Keratinocyte (primary cell): ENCODE results near the gene BATF. TPM values are rescaled to one million over a fixed set of nuclear protein-coding genes. Genes with fewer than 3 reads are reported as not detected.

ENCODE experiments used
- DNase-seq: peaks from one replicate; pipeline ENCODE4 v3.0.0-alpha.2; 2011; ENCODE audit warnings: low read depth, missing footprints, low spot score
- FAIRE-seq: peaks from 2 replicates; lab custom pipeline; 2011; peaks lifted over from hg19 to GRCh38; lab: Jason Lieb, UNC
- H2AFZ ChIP-seq: 2 replicates; pipeline ENCODE4 v1.6.0; 2012; ENCODE audit warnings: low read length, control low read depth, inconsistent platforms; ENCODE audit not compliant: control insufficient read depth
- H3K27ac ChIP-seq: 2 replicates; pipeline ENCODE4 v1.5.1; 2011; ENCODE audit warnings: low read length; ENCODE audit not compliant: control insufficient read depth, insufficient read depth
- H3K27me3 ChIP-seq: 3 replicates; pipeline ENCODE4 v1.6.0; 2011; ENCODE audit warnings: low read length; ENCODE audit not compliant: control insufficient read depth, insufficient read depth; ENCODE audit errors: extremely low read depth
- H3K36me3 ChIP-seq, 2 experiments: 2 replicates in 1 of 2; 3 replicates in 1 of 2; pipeline ENCODE4 v1.5.1; 2011; ENCODE audit warnings: low read length in 2 of 2, mild to moderate bottlenecking in 1 of 2; ENCODE audit not compliant: control insufficient read depth in 2 of 2, insufficient read depth in 2 of 2; ENCODE audit errors: extremely low read depth in 1 of 2
- H3K4me1 ChIP-seq: 3 replicates; pipeline ENCODE4 v1.5.1; 2011; ENCODE audit warnings: low read length; ENCODE audit not compliant: control insufficient read depth, insufficient read depth; ENCODE audit errors: extremely low read depth
- H3K4me2 ChIP-seq: 3 replicates; pipeline ENCODE4 v1.6.0; 2011; ENCODE audit warnings: low read depth, low read length; ENCODE audit not compliant: control insufficient read depth, insufficient read depth; ENCODE audit errors: extremely low read depth
- H3K4me3 ChIP-seq, 3 experiments: fragments of 200-600 bp in 1 of 3; sonication (generic) in 1 of 3; 2 replicates in 2 of 3; 3 replicates in 1 of 3; pipeline ENCODE4 v1.5.1; 2011 to 2016; ENCODE audit warnings: low read length in 3 of 3, mild to moderate bottlenecking in 3 of 3, control low read depth in 2 of 3, inconsistent platforms in 1 of 3, low read depth in 1 of 3, mixed read lengths in 1 of 3, mixed run types in 1 of 3, moderate library complexity in 1 of 3; ENCODE audit not compliant: control insufficient read depth in 2 of 3, insufficient read depth in 2 of 3; ENCODE audit errors: extremely low read depth in 1 of 3
- H3K79me2 ChIP-seq: 2 replicates; pipeline ENCODE4 v1.6.0; 2012; ENCODE audit warnings: low read length; ENCODE audit not compliant: control insufficient read depth, insufficient read depth
- H3K9ac ChIP-seq: 3 replicates; pipeline ENCODE4 v1.6.0; 2011; ENCODE audit warnings: low read length; ENCODE audit not compliant: control insufficient read depth, insufficient read depth; ENCODE audit errors: extremely low read depth
- H3K9me1 ChIP-seq: 3 replicates; pipeline ENCODE4 v1.6.0; 2011; ENCODE audit warnings: low read length; ENCODE audit not compliant: control insufficient read depth, insufficient read depth; ENCODE audit errors: extremely low read depth
- H3K9me3 ChIP-seq: 2 replicates; pipeline ENCODE4 v1.5.1; 2012; ENCODE audit warnings: low read depth, low read length; ENCODE audit not compliant: control insufficient read depth
- H4K20me1 ChIP-seq: 3 replicates; pipeline ENCODE4 v1.6.0; 2011; ENCODE audit warnings: low read length; ENCODE audit not compliant: control insufficient read depth, insufficient read depth; ENCODE audit errors: extremely low read depth
- EZH2 ChIP-seq: IDR thresholded peaks from one replicate; pipeline ENCODE4 v1.6.1; 2012; ENCODE audit warnings: inconsistent platforms, mild to moderate bottlenecking, low read length, moderate library complexity
- dilution Hi-C: fragments of 300-500 bp; cut with MboI; formaldehyde crosslinking; loops from one replicate; pipeline ENCODE4 v1.7.0; 2020; ENCODE audit warnings: low sequenced_read_pairs; ENCODE audit not compliant: extremely low pct_ligation_motif_present
- polyA plus RNA-seq, 5 experiments: library from polyadenylated mRNA; depleted of rRNA in 3 of 5; stranded (reverse) in 3 of 5; stranded (forward) in 1 of 5; unstranded in 1 of 5; fragments of >200 nt; gene quantifications; 1 replicate in 1 of 5; 2 replicates in 3 of 5; 3 replicates in 1 of 5; pipeline versions ENCODE4 v1.2.1 to v1.2.3, GENCODE V29; 2011 to 2012; ENCODE audit warnings: missing spikeins in 2 of 5, low read depth in 1 of 5, low replicate concordance in 1 of 5
- TF ChIP-seq, protein P1 (sequence below), 3 experiments: IDR thresholded peaks in 1 of 3; conservative IDR thresholded peaks in 1 of 3; optimal IDR thresholded peaks in 1 of 3; 2 replicates in 2 of 3; 3 replicates in 1 of 3; pipeline versions ENCODE3 to v1.5.1; 2011; ENCODE audit warnings: low read length in 3 of 3, mild to moderate bottlenecking in 3 of 3, moderate library complexity in 2 of 3, control low read depth in 1 of 3, inconsistent platforms in 1 of 3; ENCODE audit not compliant: insufficient read depth in 2 of 3; ENCODE audit errors: extremely low read depth in 1 of 3

The BATF gene
- polyA plus RNA-seq, 1 donor (not counting 4 experiments of a cell fraction or from before 2014, with no cell fraction given): not detected

DNA sequence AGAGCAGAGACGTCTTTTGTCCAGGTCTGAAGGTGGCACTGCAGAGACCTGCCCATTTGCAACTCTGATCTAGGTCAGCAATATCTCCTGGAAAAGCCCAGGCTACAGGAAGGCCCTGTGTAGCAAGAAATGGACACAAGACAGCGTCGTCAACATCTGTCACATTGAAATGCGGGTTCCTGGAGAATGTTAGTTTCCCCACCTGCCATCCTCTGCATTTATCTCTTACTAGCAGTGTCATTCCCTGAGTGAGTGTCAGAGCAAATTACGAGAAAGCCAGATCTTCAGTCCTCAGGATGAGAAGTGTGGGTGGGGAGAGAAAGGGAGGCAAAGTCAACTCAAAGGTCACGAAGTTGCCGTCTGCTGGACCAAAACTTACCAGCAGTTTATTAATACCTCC, 28.8 kb downstream of the BATF start:
- H3K27me3 ChIP-seq: peaks cover 4% of the 10 kb centered on the region
- no peak overlapping the region for H3K4me3 ChIP-seq
- no peaks in the 10 kb centered on the region for H3K9me3 ChIP-seq
- H3K9me1 ChIP-seq: no peaks in the 10 kb centered on the region
- DNase-seq: no peak
- H3K27ac ChIP-seq: no peak overlapping the region
- no peaks in the 10 kb centered on the region for H3K36me3 ChIP-seq
- no peak for FAIRE-seq
- H3K4me1 ChIP-seq: peaks cover 8% of the 10 kb centered on the region
- no peaks in the 10 kb centered on the region for H4K20me1 ChIP-seq
- TF ChIP-seq EZH2: no peak
- TF ChIP-seq, protein P1, sequence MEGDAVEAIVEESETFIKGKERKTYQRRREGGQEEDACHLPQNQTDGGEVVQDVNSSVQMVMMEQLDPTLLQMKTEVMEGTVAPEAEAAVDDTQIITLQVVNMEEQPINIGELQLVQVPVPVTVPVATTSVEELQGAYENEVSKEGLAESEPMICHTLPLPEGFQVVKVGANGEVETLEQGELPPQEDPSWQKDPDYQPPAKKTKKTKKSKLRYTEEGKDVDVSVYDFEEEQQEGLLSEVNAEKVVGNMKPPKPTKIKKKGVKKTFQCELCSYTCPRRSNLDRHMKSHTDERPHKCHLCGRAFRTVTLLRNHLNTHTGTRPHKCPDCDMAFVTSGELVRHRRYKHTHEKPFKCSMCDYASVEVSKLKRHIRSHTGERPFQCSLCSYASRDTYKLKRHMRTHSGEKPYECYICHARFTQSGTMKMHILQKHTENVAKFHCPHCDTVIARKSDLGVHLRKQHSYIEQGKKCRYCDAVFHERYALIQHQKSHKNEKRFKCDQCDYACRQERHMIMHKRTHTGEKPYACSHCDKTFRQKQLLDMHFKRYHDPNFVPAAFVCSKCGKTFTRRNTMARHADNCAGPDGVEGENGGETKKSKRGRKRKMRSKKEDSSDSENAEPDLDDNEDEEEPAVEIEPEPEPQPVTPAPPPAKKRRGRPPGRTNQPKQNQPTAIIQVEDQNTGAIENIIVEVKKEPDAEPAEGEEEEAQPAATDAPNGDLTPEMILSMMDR (optimal IDR thresholded peaks at IDR 0.05 in 1 of 3, IDR thresholded peaks at IDR 0.05 in 1 of 3, conservative IDR thresholded peaks at IDR 0.05 in 1 of 3; ENCODE audit: extremely low read depth in 1 of 3, insufficient read depth in 2 of 3, low read length in 3 of 3): no peak
- no peak overlapping the region for H3K4me2 ChIP-seq
- dilution Hi-C loops: no loop called here
- no peak overlapping the region for H2AFZ ChIP-seq
- no peak overlapping the region for H3K9ac ChIP-seq
- H3K79me2 ChIP-seq: no peaks in the 10 kb centered on the region

DNA sequence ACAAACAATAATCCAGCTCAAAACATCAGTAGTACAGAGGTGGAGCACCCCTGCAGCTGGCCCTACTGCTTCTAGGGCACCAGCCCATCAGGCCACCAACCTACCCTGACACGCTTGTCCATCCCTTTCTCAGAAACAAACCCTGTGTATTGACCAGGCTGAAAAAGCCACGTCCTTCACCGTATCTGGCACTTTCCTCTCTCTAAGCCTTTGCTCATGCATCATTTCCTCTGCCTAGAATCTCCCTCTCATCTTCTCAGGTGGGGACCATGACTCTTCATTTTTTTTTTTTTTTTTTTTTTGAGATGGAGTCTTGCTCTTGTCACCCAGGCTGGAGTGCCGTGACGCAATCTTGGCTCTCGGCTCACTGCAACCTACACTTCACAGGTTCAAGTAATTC, 30.9 kb downstream of the BATF start:
- Histone ChIP-seq H3K27ac (no peak overlapping the region), H3K27me3 (peaks cover 2% of the 10 kb centered on the region), H3K9me1 (no peaks in the 10 kb centered on the region), H3K4me3 (no peak overlapping the region), H2AFZ (no peak overlapping the region), H3K36me3 (no peaks in the 10 kb centered on the region), H4K20me1 (no peaks in the 10 kb centered on the region), H3K79me2 (no peaks in the 10 kb centered on the region), H3K9ac (no peak overlapping the region), H3K9me3 (no peaks in the 10 kb centered on the region), H3K4me1 (peaks cover 8% of the 10 kb centered on the region), H3K4me2 (no peak overlapping the region)
- no peak for FAIRE-seq
- no peak for TF ChIP-seq EZH2
- TF ChIP-seq, protein P1 (optimal IDR thresholded peaks at IDR 0.05 in 1 of 3, IDR thresholded peaks at IDR 0.05 in 1 of 3, conservative IDR thresholded peaks at IDR 0.05 in 1 of 3; ENCODE audit: extremely low read depth in 1 of 3, insufficient read depth in 2 of 3, low read length in 3 of 3): no peak
- no peak for DNase-seq
- dilution Hi-C loops: no loop called here
